Ishikawa (cell line): ENCODE data around the gene SLC30A4.

Experiments
- EP300 ChIP-seq: IDR thresholded peaks from 2 replicates; pipeline ENCODE4 v1.6.1; 2012; ENCODE audit warnings: borderline replicate concordance
- TAF1 ChIP-seq: IDR thresholded peaks from 2 replicates; pipeline ENCODE4 v1.6.1; 2012; ENCODE audit warnings: low read depth, mild to moderate bottlenecking
- YY1 ChIP-seq: IDR thresholded peaks from 2 replicates; pipeline ENCODE4 v1.6.1; 2012; ENCODE audit warnings: low read depth
- TF ChIP-seq, protein P1 (sequence below): IDR thresholded peaks from 2 replicates; pipeline ENCODE4 v1.6.1; 2012; ENCODE audit warnings: low read depth, mild to moderate bottlenecking

- TF ChIP-seq TAF1 = no peak
- TF ChIP-seq YY1 = no peak
- TF ChIP-seq, protein P1, sequence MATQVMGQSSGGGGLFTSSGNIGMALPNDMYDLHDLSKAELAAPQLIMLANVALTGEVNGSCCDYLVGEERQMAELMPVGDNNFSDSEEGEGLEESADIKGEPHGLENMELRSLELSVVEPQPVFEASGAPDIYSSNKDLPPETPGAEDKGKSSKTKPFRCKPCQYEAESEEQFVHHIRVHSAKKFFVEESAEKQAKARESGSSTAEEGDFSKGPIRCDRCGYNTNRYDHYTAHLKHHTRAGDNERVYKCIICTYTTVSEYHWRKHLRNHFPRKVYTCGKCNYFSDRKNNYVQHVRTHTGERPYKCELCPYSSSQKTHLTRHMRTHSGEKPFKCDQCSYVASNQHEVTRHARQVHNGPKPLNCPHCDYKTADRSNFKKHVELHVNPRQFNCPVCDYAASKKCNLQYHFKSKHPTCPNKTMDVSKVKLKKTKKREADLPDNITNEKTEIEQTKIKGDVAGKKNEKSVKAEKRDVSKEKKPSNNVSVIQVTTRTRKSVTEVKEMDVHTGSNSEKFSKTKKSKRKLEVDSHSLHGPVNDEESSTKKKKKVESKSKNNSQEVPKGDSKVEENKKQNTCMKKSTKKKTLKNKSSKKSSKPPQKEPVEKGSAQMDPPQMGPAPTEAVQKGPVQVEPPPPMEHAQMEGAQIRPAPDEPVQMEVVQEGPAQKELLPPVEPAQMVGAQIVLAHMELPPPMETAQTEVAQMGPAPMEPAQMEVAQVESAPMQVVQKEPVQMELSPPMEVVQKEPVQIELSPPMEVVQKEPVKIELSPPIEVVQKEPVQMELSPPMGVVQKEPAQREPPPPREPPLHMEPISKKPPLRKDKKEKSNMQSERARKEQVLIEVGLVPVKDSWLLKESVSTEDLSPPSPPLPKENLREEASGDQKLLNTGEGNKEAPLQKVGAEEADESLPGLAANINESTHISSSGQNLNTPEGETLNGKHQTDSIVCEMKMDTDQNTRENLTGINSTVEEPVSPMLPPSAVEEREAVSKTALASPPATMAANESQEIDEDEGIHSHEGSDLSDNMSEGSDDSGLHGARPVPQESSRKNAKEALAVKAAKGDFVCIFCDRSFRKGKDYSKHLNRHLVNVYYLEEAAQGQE = no peak
- no peak for TF ChIP-seq EP300
Observed at GRCh38 chr15:45471151-45471550, 51.4 kb downstream of the SLC30A4 start.
